SK-N-SH treated with all-trans-retinoic acid at 6 μM for 48 hours (cell line): Measurements from ENCODE around the gene C5.

Experiments
- ARNTL ChIP-seq: fragments of 450-650 bp; formaldehyde crosslinking; IDR thresholded peaks from 2 replicates; pipeline ENCODE4 v1.5.0; 2020; ENCODE audit warnings: low read depth, mild to moderate bottlenecking, moderate library complexity, borderline replicate concordance
- CREB5 ChIP-seq: fragments of 250-450 bp; sonication (Bioruptor Pico); IDR thresholded peaks from 2 replicates; pipeline ENCODE4 v1.5.1; 2020; ENCODE audit warnings: low read depth, mild to moderate bottlenecking, moderate library complexity
- ESRRG ChIP-seq: fragments of 250-450 bp; sonication (Bioruptor Pico); IDR thresholded peaks from 2 replicates; pipeline ENCODE4 v1.6.1; 2021; ENCODE audit warnings: mild to moderate bottlenecking
- OSR1 ChIP-seq: fragments of 250-450 bp; sonication (Bioruptor Pico); IDR thresholded peaks from 2 replicates; pipeline ENCODE4 v1.8.0; 2022; ENCODE audit warnings: moderate library complexity, mild to moderate bottlenecking, inconsistent platforms
- PATZ1 ChIP-seq: fragments of 250-450 bp; sonication (Bioruptor Pico); IDR thresholded peaks from 2 replicates; pipeline ENCODE4 v1.8.0; 2020; ENCODE audit warnings: mild to moderate bottlenecking, moderate library complexity, borderline replicate concordance
- POU6F1 ChIP-seq: fragments of 250-450 bp; sonication (Bioruptor Pico); IDR thresholded peaks from 2 replicates; pipeline ENCODE4 v1.8.0; 2021; ENCODE audit warnings: low read depth, mild to moderate bottlenecking, moderate library complexity, borderline replicate concordance
- RARB ChIP-seq: fragments of 250-450 bp; sonication (Bioruptor Pico); IDR thresholded peaks from 2 replicates; pipeline ENCODE4 v1.8.0; 2021; ENCODE audit warnings: mild to moderate bottlenecking, moderate library complexity
- ZFP3 ChIP-seq: fragments of 250-450 bp; sonication (Bioruptor Pico); IDR thresholded peaks from 2 replicates; pipeline ENCODE4 v1.5.0; 2020; ENCODE audit warnings: mild to moderate bottlenecking, moderate library complexity

GRCh38 chr9:121026260-121026691 lies 23.8 kb downstream of the C5 start:
- TF ChIP-seq ZFP3 (CRISPR knock-in tag) (no peak), PATZ1 (CRISPR knock-in tag) (no peak), ESRRG (CRISPR knock-in tag) (no peak), CREB5 (CRISPR knock-in tag) (no peak), POU6F1 (no peak), RARB (CRISPR knock-in tag) (no peak), ARNTL (CRISPR knock-in tag) (no peak), OSR1 (CRISPR knock-in tag) (no peak)
